Gastrocnemius medialis (tissue), 4 donors: Measurements from ENCODE around the gene CACNA1S.

Source experiments
- CTCF ChIP-seq, 5 experiments: fragments of 450-650 bp in 3 of 5; fragments of 200-600 bp in 2 of 5; sonication (generic) in 2 of 5; IDR thresholded peaks in 4 of 5; conservative IDR thresholded peaks in 1 of 5; 1 replicate in 4 of 5; 2 replicates in 1 of 5; pipeline ENCODE4 v1.5.1; 2016 to 2019; ENCODE audit warnings: antibody characterized with exemption in 5 of 5, mild to moderate bottlenecking in 3 of 5, moderate library complexity in 3 of 5
- POLR2A ChIP-seq, 2 donors: fragments of 450-650 bp; IDR thresholded peaks; one replicate each; pipeline ENCODE4 v1.6.1; 2017; ENCODE audit warnings: antibody characterized with exemption in 2 of 2, mild to moderate bottlenecking in 2 of 2, moderate library complexity in 2 of 2

- TF ChIP-seq POLR2A (IDR thresholded peaks at IDR 0.05) (no peak), CTCF (IDR thresholded peaks at IDR 0.05 in 4 of 5, conservative IDR thresholded peaks at IDR 0.05 in 1 of 5) (no peak)
Measured at GRCh38 chr1:201013991-201014815, 98.0 kb downstream of the CACNA1S start.
